IMR-90 (cell line): Measurements from ENCODE around the gene BCL2L13. TPM values are rescaled to one million over a fixed set of nuclear protein-coding genes. Genes with fewer than 3 reads are reported as not detected.

ENCODE experiments used
- ATAC-seq: fragments of 200-7000 bp; cut with Tn5 transposase; 2 replicates; pipeline ENCODE4 v1.9.1; 2020; ENCODE audit warnings: low read depth, mild to moderate bottlenecking, moderate library complexity
- BruUV-seq: library from RNA; stranded (reverse); fragments of 400-500 nt; replicated peaks from 2 replicates; lab custom pipeline; 2021; lab: Mats Ljungman, UMichigan
- CTCF ChIA-PET: fragments of 300-600 bp; formaldehyde crosslinking; extraction: SDS; loops from one replicate; lab custom pipeline; 2021; ENCODE audit warnings: antibody characterized with exemption; lab: Yijun Ruan, JAX
- POLR2A ChIA-PET: fragments of 300-600 bp; sonication (Branson Sonifier 250); formaldehyde crosslinking; loops from one replicate; lab custom pipeline; 2022; ENCODE audit warnings: antibody characterized with exemption; ENCODE audit not compliant: unreplicated experiment; lab: Charles Lee
- DNase-seq: peaks from one replicate; pipeline ENCODE4 v3.0.0; 2013
- H2AFZ ChIP-seq: replicated peaks from 2 replicates; pipeline ENCODE3; 2013; ENCODE audit warnings: low read length, mild to moderate bottlenecking; ENCODE audit not compliant: poor library complexity
- H2AK5ac ChIP-seq: 2 replicates; pipeline ENCODE4 v1.6.1; 2013; ENCODE audit warnings: low read depth, low read length, inconsistent platforms
- H2AK9ac ChIP-seq: replicated peaks from 2 replicates; pipeline ENCODE3; 2013; ENCODE audit warnings: mild to moderate bottlenecking, low read depth, low read length, moderate library complexity; ENCODE audit not compliant: poor library complexity
- H2BK120ac ChIP-seq: 2 replicates; pipeline ENCODE4 v1.6.1; 2013; ENCODE audit warnings: low read depth, low read length, inconsistent platforms
- H2BK15ac ChIP-seq: 3 replicates; pipeline ENCODE4 v1.6.1; 2013; ENCODE audit warnings: low read depth, low read length, inconsistent platforms
- H2BK20ac ChIP-seq: 2 replicates; pipeline ENCODE4 v1.6.1; 2013; ENCODE audit warnings: low read depth, mild to moderate bottlenecking, inconsistent platforms, low read length, moderate library complexity
- H2BK5ac ChIP-seq: 2 replicates; pipeline ENCODE4 v1.6.1; 2013; ENCODE audit warnings: mild to moderate bottlenecking, low read depth, low read length, inconsistent platforms; ENCODE audit not compliant: poor library complexity, severe bottlenecking
- H3K14ac ChIP-seq: replicated peaks from 2 replicates; pipeline ENCODE4 v1.6.1; 2013; ENCODE audit warnings: low read depth, low read length, inconsistent platforms
- H3K18ac ChIP-seq: 2 replicates; pipeline ENCODE4 v1.6.1; 2013; ENCODE audit warnings: low read depth, low read length, control low read depth
- H3K23ac ChIP-seq: 2 replicates; pipeline ENCODE4 v1.6.1; 2013; ENCODE audit warnings: low read depth, low read length, inconsistent platforms
- H3K27ac ChIP-seq: 2 replicates; pipeline ENCODE4 v1.5.1; 2013; ENCODE audit warnings: mild to moderate bottlenecking, control low read depth, low read length; ENCODE audit not compliant: insufficient read depth
- H3K27me3 ChIP-seq: 2 replicates; pipeline ENCODE4 v1.6.1; 2013; ENCODE audit warnings: low read length; ENCODE audit not compliant: control insufficient read depth, insufficient read depth
- H3K36me3 ChIP-seq: 2 replicates; pipeline ENCODE4 v1.6.1; 2013; ENCODE audit warnings: low read length, mixed read lengths; ENCODE audit not compliant: control insufficient read depth, insufficient read depth
- H3K4ac ChIP-seq: 2 replicates; pipeline ENCODE4 v1.6.1; 2013; ENCODE audit warnings: low read depth, low read length, inconsistent platforms
- H3K4me1 ChIP-seq: 2 replicates; pipeline ENCODE4 v1.6.1; 2013; ENCODE audit warnings: low read length, mixed read lengths; ENCODE audit not compliant: control insufficient read depth, insufficient read depth
- H3K4me2 ChIP-seq: 2 replicates; pipeline ENCODE4 v1.6.1; 2013; ENCODE audit warnings: low read depth, mild to moderate bottlenecking, control low read depth, low read length, moderate library complexity
- H3K4me3 ChIP-seq: 2 replicates; pipeline ENCODE4 v1.5.1; 2013; ENCODE audit warnings: low read depth, mild to moderate bottlenecking, control low read depth, low read length, moderate library complexity; ENCODE audit not compliant: insufficient read depth
- H3K56ac ChIP-seq: 2 replicates; pipeline ENCODE4 v1.6.1; 2013; ENCODE audit warnings: low read length, inconsistent platforms; ENCODE audit not compliant: insufficient read depth; ENCODE audit errors: extremely low read depth
- H3K79me1 ChIP-seq, 2 experiments: 2 replicates each; pipeline ENCODE4 v1.6.1; 2013; ENCODE audit warnings: low read length in 2 of 2, inconsistent platforms in 1 of 2, low read depth in 1 of 2
- H3K9ac ChIP-seq: 2 replicates; pipeline ENCODE4 v1.6.1; 2013; ENCODE audit warnings: low read depth, low read length, control low read depth
- H3K9me1 ChIP-seq: 2 replicates; pipeline ENCODE4 v1.6.1; 2013; ENCODE audit warnings: low read length, inconsistent platforms; ENCODE audit not compliant: insufficient read depth
- H3K9me3 ChIP-seq: 2 replicates; pipeline ENCODE4 v1.6.1; 2013; ENCODE audit warnings: low read length; ENCODE audit not compliant: control insufficient read depth, insufficient read depth
- H4K20me1 ChIP-seq: 2 replicates; pipeline ENCODE4 v1.6.1; 2013; ENCODE audit warnings: low read length, inconsistent platforms; ENCODE audit not compliant: insufficient read depth
- H4K5ac ChIP-seq: 2 replicates; pipeline ENCODE4 v1.6.1; 2013; ENCODE audit warnings: mild to moderate bottlenecking, low read depth, low read length, control low read depth
- H4K8ac ChIP-seq, 2 experiments: 2 replicates each; pipeline ENCODE4 v1.6.1; 2013; ENCODE audit warnings: low read depth in 2 of 2, low read length in 2 of 2, control low read depth in 1 of 2, inconsistent platforms in 1 of 2
- H4K91ac ChIP-seq: 2 replicates; pipeline ENCODE4 v1.6.1; 2013; ENCODE audit warnings: low read depth, low read length, inconsistent platforms; ENCODE audit not compliant: insufficient read depth
- CHD1 ChIP-seq: IDR thresholded peaks from 2 replicates; pipeline ENCODE4 v1.6.1; 2012; ENCODE audit warnings: low read depth, low read length, improper control_type of control experiment
- FOS ChIP-seq: fragments of 150-350 bp; IDR thresholded peaks from 2 replicates; pipeline ENCODE4 v1.6.1; 2016; ENCODE audit warnings: low read depth, low read length
- MAFK ChIP-seq: IDR thresholded peaks from 2 replicates; pipeline ENCODE4 v1.6.1; 2012; ENCODE audit warnings: low read depth, low read length, improper control_type of control experiment
- MXI1 ChIP-seq: IDR thresholded peaks from 2 replicates; pipeline ENCODE4 v1.6.1; 2012; ENCODE audit warnings: low read depth, mild to moderate bottlenecking, low read length, moderate library complexity, borderline replicate concordance
- NFE2L2 ChIP-seq: fragments of 150-350 bp; IDR thresholded peaks from 2 replicates; pipeline ENCODE4 v1.6.1; 2016; ENCODE audit warnings: low read depth, mild to moderate bottlenecking, low read length
- POLR2A ChIP-seq: IDR thresholded peaks from 2 replicates; pipeline ENCODE4 v1.6.1; 2012; ENCODE audit warnings: mild to moderate bottlenecking, low read depth, low read length
- RAD21 ChIP-seq: IDR thresholded peaks from 2 replicates; pipeline ENCODE4 v1.6.1; 2012; ENCODE audit warnings: low read length, improper control_type of control experiment
- RCOR1 ChIP-seq: IDR thresholded peaks from 2 replicates; pipeline ENCODE4 v1.6.1; 2012; ENCODE audit warnings: mild to moderate bottlenecking, low read length, improper control_type of control experiment; ENCODE audit not compliant: insufficient replicate concordance
- RFX5 ChIP-seq: IDR thresholded peaks from 2 replicates; pipeline ENCODE4 v1.8.0; 2012; ENCODE audit warnings: low read depth, mild to moderate bottlenecking, low read length, moderate library complexity
- WGBS, 2 experiments: methylation state at CpG; one replicate each; pipeline versions ENCODE4 v1.1.5 to v1.1.7; 2013; ENCODE audit warnings: missing lambda C conversion rate in 2 of 2; ENCODE audit not compliant: insufficient read length in 1 of 2; ENCODE audit errors: extremely low coverage in 2 of 2; 5-methylcytosine and 5-hydroxymethylcytosine counted together
- dilution Hi-C: fragments of 300-500 bp; cut with HindIII; formaldehyde crosslinking; loops from one replicate; pipeline ENCODE4 v1.14.3; 2018; ENCODE audit warnings: low sequenced_read_pairs; ENCODE audit not compliant: unreplicated experiment
- in situ Hi-C: fragments of 300-500 bp; cut with MboI; formaldehyde crosslinking; loops from 3 replicates; pipeline ENCODE4 v1.14.3; 2019; ENCODE audit warnings: low sequenced_read_pairs, inconsistent platforms, mixed read lengths
- intact Hi-C: fragments of 100-400 bp; cut with micrococcal nuclease; formaldehyde crosslinking; loops from 2 replicates; pipeline ENCODE4 v1.10.0; 2022
- polyA plus RNA-seq, 3 experiments: library from polyadenylated mRNA; depleted of rRNA; stranded (reverse); fragments of >200 nt; gene quantifications; 2 replicates each; pipeline ENCODE4 v1.2.3, GENCODE V29; 2012; ENCODE audit warnings: low replicate concordance in 1 of 3
- total RNA-seq: library from RNA; depleted of rRNA; stranded (reverse); fragments of >200 nt; gene quantifications from 2 replicates; pipeline ENCODE4 v1.2.3, GENCODE V29; 2012
- TF ChIP-seq, protein P1 (sequence below): fragments of 150-350 bp; IDR thresholded peaks from 2 replicates; pipeline ENCODE4 v1.6.1; 2016; ENCODE audit warnings: low read depth, mild to moderate bottlenecking, low read length, moderate library complexity, borderline replicate concordance
- TF ChIP-seq, protein P2 (sequence below): conservative IDR thresholded peaks from 2 replicates; pipeline ENCODE4 v1.5.1; 2012; ENCODE audit warnings: mild to moderate bottlenecking, low read depth, low read length, improper control_type of control experiment
- TF ChIP-seq, protein P3 (sequence below): fragments of 150-350 bp; IDR thresholded peaks from 2 replicates; pipeline ENCODE4 v1.6.1; 2017; ENCODE audit warnings: mild to moderate bottlenecking, antibody characterized with exemption, low read length, low read depth

The BCL2L13 gene
- total and polyA plus RNA-seq, 2 of the 4 experiments (the other 2 are of a cell fraction), result 42.6 to 86.7 TPM

DNA sequence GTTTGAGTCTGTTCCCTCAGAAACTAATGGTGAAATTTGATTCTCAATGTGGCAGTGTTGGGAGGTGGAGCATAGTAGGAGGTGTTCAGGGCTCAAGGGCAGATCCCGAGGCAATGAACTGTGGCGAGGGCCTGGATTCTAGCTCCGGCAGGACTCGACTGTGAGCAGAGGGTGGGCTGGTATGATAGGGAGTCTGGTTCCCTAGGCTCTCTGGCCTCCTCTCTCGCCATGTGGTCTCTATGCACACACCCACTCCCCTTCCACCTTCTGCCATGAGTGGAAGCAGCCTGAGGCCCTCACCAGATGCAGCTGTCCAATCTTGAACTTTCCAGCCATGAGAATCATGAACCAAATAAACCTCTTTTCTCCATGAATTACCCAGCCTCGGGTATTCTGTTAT is 42.3 kb upstream of the BCL2L13 start:
- peaks cover 3% of the 10 kb centered on the region; the same call in 1 of the 2 replicates for H4K20me1 ChIP-seq
- peaks cover 64% of the 10 kb centered on the region for H3K36me3 ChIP-seq
- H2BK5ac ChIP-seq, result peak overlapping the region; percentile 29
- 83% methylated on average over 1 of the region's 6 CpGs; no CpG with 5 or more reads in 1 of the 2 experiments for WGBS, 2 experiments
- H3K4ac ChIP-seq, result no peak overlapping the region
- H2BK20ac ChIP-seq, result no peak overlapping the region
- H2AK9ac ChIP-seq, result no peak overlapping the region
- no peak overlapping the region for H3K56ac ChIP-seq
- no peak overlapping the region for H3K9ac ChIP-seq
- ATAC-seq, result no peak
- POLR2A ChIA-PET, result no interaction called here
- H3K9me3 ChIP-seq, result no peaks in the 10 kb centered on the region
- no peak overlapping the region for H3K4me2 ChIP-seq
- no peak overlapping the region for H4K91ac ChIP-seq
- no peak overlapping the region for H3K18ac ChIP-seq
- TF ChIP-seq RAD21, result no peak
- no peak for TF ChIP-seq CHD1
- TF ChIP-seq, protein P1, sequence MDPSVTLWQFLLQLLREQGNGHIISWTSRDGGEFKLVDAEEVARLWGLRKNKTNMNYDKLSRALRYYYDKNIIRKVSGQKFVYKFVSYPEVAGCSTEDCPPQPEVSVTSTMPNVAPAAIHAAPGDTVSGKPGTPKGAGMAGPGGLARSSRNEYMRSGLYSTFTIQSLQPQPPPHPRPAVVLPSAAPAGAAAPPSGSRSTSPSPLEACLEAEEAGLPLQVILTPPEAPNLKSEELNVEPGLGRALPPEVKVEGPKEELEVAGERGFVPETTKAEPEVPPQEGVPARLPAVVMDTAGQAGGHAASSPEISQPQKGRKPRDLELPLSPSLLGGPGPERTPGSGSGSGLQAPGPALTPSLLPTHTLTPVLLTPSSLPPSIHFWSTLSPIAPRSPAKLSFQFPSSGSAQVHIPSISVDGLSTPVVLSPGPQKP, result no peak
- no peak for TF ChIP-seq RFX5
- no peak for TF ChIP-seq NFE2L2
- TF ChIP-seq, protein P2, sequence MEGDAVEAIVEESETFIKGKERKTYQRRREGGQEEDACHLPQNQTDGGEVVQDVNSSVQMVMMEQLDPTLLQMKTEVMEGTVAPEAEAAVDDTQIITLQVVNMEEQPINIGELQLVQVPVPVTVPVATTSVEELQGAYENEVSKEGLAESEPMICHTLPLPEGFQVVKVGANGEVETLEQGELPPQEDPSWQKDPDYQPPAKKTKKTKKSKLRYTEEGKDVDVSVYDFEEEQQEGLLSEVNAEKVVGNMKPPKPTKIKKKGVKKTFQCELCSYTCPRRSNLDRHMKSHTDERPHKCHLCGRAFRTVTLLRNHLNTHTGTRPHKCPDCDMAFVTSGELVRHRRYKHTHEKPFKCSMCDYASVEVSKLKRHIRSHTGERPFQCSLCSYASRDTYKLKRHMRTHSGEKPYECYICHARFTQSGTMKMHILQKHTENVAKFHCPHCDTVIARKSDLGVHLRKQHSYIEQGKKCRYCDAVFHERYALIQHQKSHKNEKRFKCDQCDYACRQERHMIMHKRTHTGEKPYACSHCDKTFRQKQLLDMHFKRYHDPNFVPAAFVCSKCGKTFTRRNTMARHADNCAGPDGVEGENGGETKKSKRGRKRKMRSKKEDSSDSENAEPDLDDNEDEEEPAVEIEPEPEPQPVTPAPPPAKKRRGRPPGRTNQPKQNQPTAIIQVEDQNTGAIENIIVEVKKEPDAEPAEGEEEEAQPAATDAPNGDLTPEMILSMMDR, result no peak
- TF ChIP-seq MAFK, result no peak
- TF ChIP-seq MXI1, result no peak
- no peak for TF ChIP-seq FOS
- no peak for TF ChIP-seq RCOR1
- TF ChIP-seq, protein P3, sequence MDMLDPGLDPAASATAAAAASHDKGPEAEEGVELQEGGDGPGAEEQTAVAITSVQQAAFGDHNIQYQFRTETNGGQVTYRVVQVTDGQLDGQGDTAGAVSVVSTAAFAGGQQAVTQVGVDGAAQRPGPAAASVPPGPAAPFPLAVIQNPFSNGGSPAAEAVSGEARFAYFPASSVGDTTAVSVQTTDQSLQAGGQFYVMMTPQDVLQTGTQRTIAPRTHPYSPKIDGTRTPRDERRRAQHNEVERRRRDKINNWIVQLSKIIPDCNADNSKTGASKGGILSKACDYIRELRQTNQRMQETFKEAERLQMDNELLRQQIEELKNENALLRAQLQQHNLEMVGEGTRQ, result no peak
- no peak for TF ChIP-seq POLR2A
- H3K14ac ChIP-seq, result no peak overlapping the region
- H4K8ac ChIP-seq, result no peak overlapping the region
- H3K27me3 ChIP-seq, result no peaks in the 10 kb centered on the region
- DNase-seq, result no peak
- intact Hi-C loops (no loop called here), dilution Hi-C loops (no loop called here), in situ Hi-C loops (no loop called here)
- H2BK15ac ChIP-seq, result no peak overlapping the region
- no peak overlapping the region for H2AK5ac ChIP-seq
- H3K79me1 ChIP-seq, result peaks cover 0 to 18% of the 10 kb centered on the region in 2 experiments; a peak in 3 of 4 replicates
- CTCF ChIA-PET, result interaction anchor here (0.9 kb wide), 1 partner anchor 14 kb away, joined by 3 read pairs; no protein-coding TSS in a partner anchor
- H2BK120ac ChIP-seq, result no peak overlapping the region
- peaks cover 7% of the 10 kb centered on the region; the same call in 1 of the 2 replicates for H3K9me1 ChIP-seq
- no peak overlapping the region for H2AFZ ChIP-seq
- no peak overlapping the region for H3K4me3 ChIP-seq
- H3K4me1 ChIP-seq, result no peaks in the 10 kb centered on the region
- no peak overlapping the region for H4K5ac ChIP-seq
- H3K27ac ChIP-seq, result no peak overlapping the region
- no TSS peak for BruUV-seq
- no peak overlapping the region for H3K23ac ChIP-seq
